Keratinocyte (primary cell): ENCODE data around the gene LRRC71.

Source experiments
- EZH2 ChIP-seq: IDR thresholded peaks from one replicate; pipeline ENCODE4 v1.6.1; 2012; ENCODE audit warnings: inconsistent platforms, mild to moderate bottlenecking, low read length, moderate library complexity
- TF ChIP-seq, protein P1 (sequence below), 3 experiments: IDR thresholded peaks in 1 of 3; conservative IDR thresholded peaks in 1 of 3; optimal IDR thresholded peaks in 1 of 3; 2 replicates in 2 of 3; 3 replicates in 1 of 3; pipeline versions ENCODE3 to v1.5.1; 2011; ENCODE audit warnings: low read length in 3 of 3, mild to moderate bottlenecking in 3 of 3, moderate library complexity in 2 of 3, control low read depth in 1 of 3, inconsistent platforms in 1 of 3; ENCODE audit not compliant: insufficient read depth in 2 of 3; ENCODE audit errors: extremely low read depth in 1 of 3

DNA sequence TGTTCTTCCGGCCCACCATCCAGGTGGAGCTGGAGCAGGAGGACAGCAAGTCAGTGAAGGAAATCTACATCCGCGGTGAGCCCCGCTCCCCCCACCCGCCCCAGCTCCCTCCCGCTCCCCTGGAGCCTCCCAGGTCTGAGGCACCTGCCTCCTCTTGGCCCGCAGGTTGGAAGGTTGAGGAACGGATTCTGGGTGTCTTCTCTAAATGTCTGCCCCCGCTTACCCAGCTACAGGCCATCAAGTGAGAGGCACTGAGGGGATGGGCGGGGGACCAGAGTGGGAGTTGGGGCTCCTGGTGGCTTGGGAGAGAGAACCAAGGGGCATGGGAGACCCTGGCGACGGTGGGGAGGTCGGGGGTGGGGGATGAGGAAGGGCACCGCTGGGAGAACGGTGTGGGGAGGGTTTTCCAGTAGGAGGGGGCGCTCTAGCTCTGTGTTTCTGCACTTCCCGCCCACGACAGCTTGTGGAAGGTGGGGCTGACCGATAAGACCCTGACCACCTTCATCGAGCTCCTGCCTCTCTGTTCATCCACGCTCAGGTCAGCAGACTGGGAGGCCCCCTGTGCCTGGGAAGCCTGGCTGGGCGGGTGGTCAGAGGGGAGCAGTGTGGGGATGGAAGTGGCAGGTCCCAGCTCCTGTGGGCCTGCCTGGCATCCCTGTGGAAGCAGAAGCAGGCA lies 4.2 kb downstream of the LRRC71 start:
- TF ChIP-seq EZH2: no peak
- TF ChIP-seq, protein P1, sequence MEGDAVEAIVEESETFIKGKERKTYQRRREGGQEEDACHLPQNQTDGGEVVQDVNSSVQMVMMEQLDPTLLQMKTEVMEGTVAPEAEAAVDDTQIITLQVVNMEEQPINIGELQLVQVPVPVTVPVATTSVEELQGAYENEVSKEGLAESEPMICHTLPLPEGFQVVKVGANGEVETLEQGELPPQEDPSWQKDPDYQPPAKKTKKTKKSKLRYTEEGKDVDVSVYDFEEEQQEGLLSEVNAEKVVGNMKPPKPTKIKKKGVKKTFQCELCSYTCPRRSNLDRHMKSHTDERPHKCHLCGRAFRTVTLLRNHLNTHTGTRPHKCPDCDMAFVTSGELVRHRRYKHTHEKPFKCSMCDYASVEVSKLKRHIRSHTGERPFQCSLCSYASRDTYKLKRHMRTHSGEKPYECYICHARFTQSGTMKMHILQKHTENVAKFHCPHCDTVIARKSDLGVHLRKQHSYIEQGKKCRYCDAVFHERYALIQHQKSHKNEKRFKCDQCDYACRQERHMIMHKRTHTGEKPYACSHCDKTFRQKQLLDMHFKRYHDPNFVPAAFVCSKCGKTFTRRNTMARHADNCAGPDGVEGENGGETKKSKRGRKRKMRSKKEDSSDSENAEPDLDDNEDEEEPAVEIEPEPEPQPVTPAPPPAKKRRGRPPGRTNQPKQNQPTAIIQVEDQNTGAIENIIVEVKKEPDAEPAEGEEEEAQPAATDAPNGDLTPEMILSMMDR (optimal IDR thresholded peaks at IDR 0.05 in 1 of 3, IDR thresholded peaks at IDR 0.05 in 1 of 3, conservative IDR thresholded peaks at IDR 0.05 in 1 of 3; ENCODE audit: extremely low read depth in 1 of 3, insufficient read depth in 2 of 3, low read length in 3 of 3): peak in 1 of 3 experiments; percentile 10
